Raji (cell line): ENCODE measurements around the gene NPM1.

ENCODE experiments used
- POLR2A ChIP-seq: IDR thresholded peaks from 2 replicates; pipeline ENCODE4 v1.6.1; 2011; ENCODE audit warnings: low read depth, low read length, control low read depth; ENCODE audit not compliant: insufficient read depth

Gene NPM1

GRCh38 chr5:171405615-171406014 lies 18.0 kb downstream of the NPM1 start:
- TF ChIP-seq POLR2A = no peak

- TF ChIP-seq POLR2A = no peak
Measured at GRCh38 chr5:171407234-171407633, 19.6 kb downstream of the NPM1 start.

- no peak for TF ChIP-seq POLR2A
Measured at GRCh38 chr5:171409164-171410136, 21.8 kb downstream of the NPM1 start.

GRCh38 chr5:171410181-171410580 lies 22.5 kb downstream of the NPM1 start:
- no peak for TF ChIP-seq POLR2A

GRCh38 chr5:171412186-171412585 lies 24.5 kb downstream of the NPM1 start:
- no peak for TF ChIP-seq POLR2A

- TF ChIP-seq POLR2A = no peak
Measured at GRCh38 chr5:171413153-171413910, 25.7 kb downstream of the NPM1 start.

GRCh38 chr5:171415115-171415730 lies 27.6 kb downstream of the NPM1 start:
- TF ChIP-seq POLR2A = no peak

GRCh38 chr5:171416160-171417049 lies 28.8 kb downstream of the NPM1 start:
- no peak for TF ChIP-seq POLR2A

GRCh38 chr5:171418316-171418981 lies 30.8 kb downstream of the NPM1 start:
- no peak for TF ChIP-seq POLR2A

- no peak for TF ChIP-seq POLR2A
Measured at GRCh38 chr5:171418982-171419687, 31.5 kb downstream of the NPM1 start, which contains the start of gene FGF18. Gene FGF18, plus strand, starts transcription at chr5:171419647. Its CDS starts 553 bp downstream, at chr5:171420200.

- no peak for TF ChIP-seq POLR2A
Measured at GRCh38 chr5:171419688-171420430, 32.2 kb downstream of the NPM1 start.

- TF ChIP-seq POLR2A = no peak
Measured at GRCh38 chr5:171420431-171421241, 33.0 kb downstream of the NPM1 start.
